Activated CD8-positive, alpha-beta memory T cell treated with anti-CD3 and anti-CD28 coated beads, Interleukin-2, amount 50 U/mL, for 24 hours (primary cell): ENCODE data around the gene ZNF219.

Experiments
- DNase-seq: peaks from one replicate; pipeline ENCODE4 v3.0.0-alpha.2; 2020; ENCODE audit errors: extremely low read depth

Gene ZNF219

DNA sequence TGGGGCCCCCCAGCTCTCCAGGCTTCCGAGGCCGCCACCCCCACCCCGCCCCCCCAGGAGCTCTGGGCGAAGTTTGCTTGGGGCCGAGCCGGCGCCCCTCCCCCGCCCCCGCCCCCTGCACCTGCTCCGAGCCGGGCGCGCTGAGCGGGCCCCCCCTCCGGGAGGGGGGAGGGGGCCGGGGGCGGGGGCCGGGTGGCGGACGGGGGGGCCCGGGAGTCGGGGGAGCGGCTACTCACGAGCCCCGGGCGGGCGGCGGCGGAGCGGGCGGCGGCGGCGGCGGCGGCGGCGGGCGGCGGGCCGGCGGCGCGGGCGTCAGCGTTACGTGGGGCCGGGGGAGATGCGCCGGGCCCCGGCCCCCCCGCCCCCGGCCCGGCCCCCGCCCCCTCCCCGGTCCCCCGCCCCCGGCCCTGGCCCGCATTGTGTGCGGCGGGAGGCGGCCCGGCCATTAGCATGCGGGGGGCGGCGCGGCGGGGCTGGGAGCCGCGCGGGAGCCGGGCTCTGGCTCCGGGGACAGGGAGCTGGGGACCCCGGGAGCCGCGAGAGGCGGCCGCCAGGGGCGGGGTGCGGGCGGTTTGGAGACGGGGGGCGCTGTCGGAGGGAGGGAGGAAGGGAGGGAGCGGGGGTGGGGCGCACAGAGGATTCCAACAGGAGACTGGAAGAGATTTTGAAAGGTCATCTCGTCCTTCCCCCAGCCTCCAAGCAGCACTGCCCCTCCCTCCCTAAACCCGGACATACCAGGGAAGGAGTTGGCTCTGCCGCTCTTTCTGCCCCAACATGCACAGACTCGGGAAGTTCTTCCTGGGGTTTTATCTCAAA lies at the start of gene ZNF219:
Gene ZNF219, minus strand, starts transcription at position 580 of the 816 bp plus-strand sequence. CDS start 5,064 bp downstream, outside the sequence.
- DNase-seq, result no peak

- no peak for DNase-seq
These were observed 47.0 kb upstream of the ZNF219 start for GRCh38 chr14:21145437-21145836.

- DNase-seq, result no peak
These were observed 43.9 kb upstream of the ZNF219 start for GRCh38 chr14:21142357-21142756.

DNA sequence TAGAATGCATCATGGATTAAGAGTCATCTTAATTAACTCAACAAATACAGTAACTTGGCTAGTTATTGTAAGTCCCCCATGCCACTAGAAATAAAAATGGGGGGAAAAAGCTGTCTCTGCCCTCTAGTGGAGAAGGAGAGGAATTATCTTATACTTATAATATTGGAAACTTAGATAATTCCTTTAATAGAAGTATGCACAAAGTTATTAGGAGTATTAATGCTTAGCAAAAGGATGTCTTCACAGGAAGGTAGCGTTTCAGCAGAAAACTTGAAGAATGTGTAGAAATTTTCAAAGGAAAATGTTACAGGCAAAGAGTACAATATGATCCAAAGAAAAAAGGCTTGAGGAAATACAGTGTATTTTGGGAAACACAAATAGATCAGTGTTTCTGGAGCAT lies 37.6 kb upstream of the ZNF219 start:
- no peak for DNase-seq

DNA sequence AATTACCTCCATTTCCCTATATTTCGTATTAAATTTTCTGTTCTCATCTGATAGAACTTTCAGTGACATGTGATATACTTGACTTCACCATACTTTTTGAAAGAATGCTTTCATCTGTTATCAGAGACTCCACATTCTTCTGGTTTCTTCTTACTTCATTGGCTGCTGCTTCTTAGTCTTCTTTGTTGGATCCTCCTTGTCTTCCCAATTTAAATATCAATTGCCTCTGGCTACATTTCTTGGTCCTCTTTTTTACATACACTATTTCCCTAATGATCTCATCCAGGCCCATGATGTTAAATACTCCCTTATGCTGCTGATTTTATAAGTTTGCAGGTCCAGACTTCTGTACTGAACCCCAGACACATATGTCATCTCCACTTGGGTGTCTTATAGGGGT lies 35.4 kb upstream of the ZNF219 start:
- no peak for DNase-seq

- DNase-seq, result no peak
These were observed 25.0 kb upstream of the ZNF219 start for GRCh38 chr14:21123429-21123828.

DNA sequence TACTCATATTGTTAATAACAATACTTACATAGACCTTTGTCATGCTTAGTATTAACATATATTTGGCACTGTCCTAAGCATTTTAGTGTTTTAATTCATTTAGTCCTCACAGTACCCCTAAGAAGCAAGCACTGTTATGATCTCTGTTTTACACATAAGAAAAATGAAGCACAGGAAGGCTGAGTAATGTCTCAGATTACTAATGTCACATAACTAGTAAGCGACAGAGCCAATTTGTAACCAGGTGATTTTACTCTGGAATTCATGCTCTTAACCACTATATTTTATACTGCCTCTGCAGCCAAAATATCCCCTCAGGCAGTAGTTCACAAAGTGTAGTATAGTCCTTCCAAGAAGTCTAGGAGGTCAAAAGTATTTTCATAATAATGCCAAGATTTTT lies 22.7 kb upstream of the ZNF219 start:
- DNase-seq, result no peak

- no peak for DNase-seq
These were observed 22.2 kb upstream of the ZNF219 start for GRCh38 chr14:21120686-21121085.

DNA sequence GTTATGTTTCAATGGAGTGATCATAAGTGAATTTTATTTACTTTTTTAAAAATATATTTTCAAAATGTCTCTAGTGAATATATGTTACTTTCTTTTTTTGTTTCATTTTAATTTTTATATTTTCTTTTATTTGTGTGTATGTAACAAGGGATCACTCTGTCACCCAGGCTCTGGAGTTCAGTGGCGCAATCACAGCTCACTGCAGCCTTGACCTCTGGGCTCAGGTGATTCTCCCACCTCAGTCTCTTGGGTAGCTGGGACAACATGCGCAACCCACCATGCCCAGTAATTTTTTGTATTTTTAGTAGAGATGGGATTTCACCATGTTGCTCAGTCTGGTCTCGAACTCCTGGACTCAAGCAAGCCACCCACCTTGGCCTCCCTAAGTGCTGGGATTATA lies 20.5 kb upstream of the ZNF219 start:
- DNase-seq, result no peak

- no peak for DNase-seq
These were observed 14.9 kb upstream of the ZNF219 start for GRCh38 chr14:21113369-21113768.

DNA sequence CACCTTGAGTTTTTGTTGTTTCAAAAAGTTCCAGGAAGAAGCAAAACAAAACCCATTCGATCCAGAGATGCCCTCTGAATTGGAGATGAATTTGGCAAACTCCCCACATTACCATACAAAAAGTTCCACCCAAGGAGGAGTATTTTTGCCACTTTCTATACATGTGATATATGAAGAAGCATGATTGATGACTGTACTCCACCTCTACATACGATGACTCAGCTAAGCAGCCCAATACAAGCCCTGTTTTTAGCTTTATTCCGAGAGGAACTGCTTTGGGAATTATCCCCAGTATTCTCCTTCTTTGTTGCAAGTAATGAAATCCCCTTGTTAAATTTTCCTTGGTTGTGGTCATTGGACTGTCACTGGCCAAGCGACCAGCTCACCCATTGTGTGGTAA lies 13.8 kb upstream of the ZNF219 start:
- DNase-seq, result no peak

GRCh38 chr14:21109377-21110138 lies 11.1 kb upstream of the ZNF219 start:
- no peak for DNase-seq

GRCh38 chr14:21108791-21109190 lies 10.3 kb upstream of the ZNF219 start:
- no peak for DNase-seq

DNA sequence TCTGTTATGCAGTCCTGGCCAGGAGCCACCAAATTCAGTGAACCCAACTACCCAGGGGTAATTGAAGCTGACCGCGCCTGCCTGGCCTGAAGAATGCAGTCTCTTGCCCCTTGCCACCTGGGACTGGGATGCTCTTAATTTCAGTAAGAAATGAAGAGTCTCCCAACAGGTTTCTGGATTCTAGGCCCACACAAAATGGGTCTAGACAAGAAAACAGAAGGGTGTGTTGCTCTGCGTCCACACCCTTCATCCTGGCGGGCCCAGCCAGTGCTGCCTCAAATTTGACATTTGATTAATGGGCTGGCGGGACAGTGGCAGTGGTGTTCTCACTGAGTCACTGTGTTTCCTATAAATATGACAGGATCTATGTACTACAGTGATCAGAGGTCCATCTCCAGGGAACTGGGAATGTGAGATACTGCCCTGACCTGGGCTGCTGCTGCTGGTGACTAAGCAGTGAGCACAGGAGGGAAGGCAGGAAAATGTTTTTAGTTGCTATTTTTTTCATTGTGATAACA lies 8.9 kb upstream of the ZNF219 start:
- no peak for DNase-seq

DNA sequence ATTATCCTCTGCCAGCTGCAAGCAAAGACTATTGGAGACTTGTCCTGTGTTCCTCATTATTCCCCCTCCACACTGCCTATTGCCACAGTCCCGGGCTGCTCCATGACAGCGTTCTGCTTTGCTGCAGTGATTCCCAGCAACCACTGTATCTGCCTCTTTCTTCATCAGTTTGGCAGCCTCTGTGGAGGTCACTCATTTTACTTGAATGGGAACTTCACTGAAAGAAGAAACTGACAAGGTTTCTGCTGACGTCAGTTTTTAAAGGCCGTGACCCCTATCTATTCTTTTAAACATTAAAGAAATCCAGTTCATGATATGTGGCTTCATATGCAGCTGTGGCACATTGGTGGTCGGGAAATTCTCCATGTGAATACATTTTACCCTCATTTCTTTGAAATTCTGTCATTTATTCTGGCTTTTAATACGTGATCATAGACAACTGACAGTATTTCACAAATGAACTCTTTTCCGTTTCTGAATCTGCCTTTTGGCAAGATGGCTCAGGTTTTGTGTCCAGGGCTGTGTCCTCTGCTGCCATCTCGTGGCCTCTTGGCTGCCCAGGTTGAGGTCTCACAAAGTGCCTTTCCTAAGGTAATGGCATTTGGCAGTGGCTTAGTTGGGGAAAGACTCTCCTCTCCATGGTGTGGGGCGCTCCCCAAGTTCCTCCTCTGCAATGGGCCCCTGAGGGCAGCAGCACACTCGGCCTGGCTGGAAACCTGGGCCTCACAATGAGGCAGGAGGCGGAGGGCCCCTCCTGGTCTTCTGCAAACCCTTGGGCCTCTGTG lies 8.2 kb upstream of the ZNF219 start:
- peak; percentile 53 for DNase-seq

DNA sequence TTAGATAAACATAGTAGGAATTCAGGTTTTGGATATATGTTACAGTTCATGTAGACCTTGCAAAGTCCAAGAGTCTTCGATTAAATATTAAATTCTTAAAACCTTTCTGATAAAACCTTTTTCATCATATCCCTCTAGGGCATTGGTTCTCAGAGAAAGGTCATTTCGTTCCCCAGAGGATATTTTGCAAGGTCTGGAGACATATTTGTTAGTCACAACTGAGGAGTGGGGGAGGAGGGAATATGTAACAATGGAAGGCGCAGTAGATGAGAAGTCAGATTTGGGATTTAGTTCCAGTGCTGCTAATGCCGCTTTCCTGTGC lies 7.7 kb upstream of the ZNF219 start:
- no peak for DNase-seq

DNA sequence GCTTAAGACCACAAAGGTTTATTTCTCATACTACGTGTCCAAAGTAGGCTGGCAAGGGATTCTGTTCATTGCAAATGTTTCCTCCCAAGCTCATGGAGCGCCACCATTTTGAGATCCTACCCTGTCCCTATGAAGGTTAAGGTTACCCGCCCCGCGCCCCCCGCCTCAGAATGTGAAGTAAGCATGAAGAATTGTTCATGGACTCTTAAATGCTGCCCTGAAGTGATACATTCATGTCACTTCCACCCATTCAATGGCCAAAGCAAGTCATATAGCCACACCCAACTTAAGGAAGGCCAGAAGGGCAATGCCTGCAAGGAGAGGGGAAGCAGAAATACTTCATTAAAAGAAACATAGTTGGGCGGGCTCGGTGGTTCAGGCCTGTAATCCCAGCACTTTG lies 6.6 kb upstream of the ZNF219 start:
- no peak for DNase-seq

DNA sequence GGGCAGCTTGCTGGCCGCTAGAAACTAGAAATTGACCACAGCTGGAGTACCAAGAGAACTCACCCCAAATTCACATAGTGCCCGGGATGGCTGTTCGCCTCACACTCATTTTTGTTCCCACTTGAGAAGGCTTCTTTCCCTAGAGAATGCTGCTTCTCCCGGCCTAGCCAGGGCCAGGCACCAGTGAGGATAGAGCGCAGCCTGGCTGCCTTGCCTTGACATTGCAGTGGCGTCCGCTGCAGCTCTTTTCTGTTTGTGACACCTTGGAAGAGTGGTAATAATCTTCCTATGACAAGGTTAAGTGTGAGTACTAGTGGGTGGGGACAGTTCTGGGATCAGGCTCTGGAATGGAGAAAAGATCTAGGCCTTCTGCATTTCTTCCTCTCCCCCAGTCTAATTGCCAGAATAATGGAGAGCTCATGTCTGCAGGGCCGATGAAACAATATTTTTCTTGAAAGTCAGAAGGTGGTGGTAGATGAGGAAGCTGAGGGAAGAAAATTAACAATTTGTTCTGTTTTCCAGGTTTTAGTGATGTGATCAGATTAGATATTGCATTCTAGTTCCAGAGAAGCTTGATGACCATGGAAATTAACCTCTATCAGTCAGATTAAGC lies 6.1 kb upstream of the ZNF219 start:
- DNase-seq, result peak; percentile 47

- peak; percentile 86 for DNase-seq
These were observed 5.4 kb upstream of the ZNF219 start for GRCh38 chr14:21103710-21104447.

- DNase-seq, result no peak
These were observed 4.9 kb upstream of the ZNF219 start for GRCh38 chr14:21103411-21103709.
